Activated T-cell treated with anti-CD3 and anti-CD28 coated beads, Interleukin-2, amount 50 U/mL, for 48 hours (primary cell): ENCODE results near the gene TMEM161B.
"Not testable (repeated sequence)": the region's sequence is repeated elsewhere in the genome, so short reads cannot be mapped to it uniquely, and the experiment has no call there.

Experiments
- DNase-seq, 2 experiments: peaks; one replicate each; pipeline ENCODE4 v3.0.0-alpha.2; 2020

TMEM161B gene

DNA sequence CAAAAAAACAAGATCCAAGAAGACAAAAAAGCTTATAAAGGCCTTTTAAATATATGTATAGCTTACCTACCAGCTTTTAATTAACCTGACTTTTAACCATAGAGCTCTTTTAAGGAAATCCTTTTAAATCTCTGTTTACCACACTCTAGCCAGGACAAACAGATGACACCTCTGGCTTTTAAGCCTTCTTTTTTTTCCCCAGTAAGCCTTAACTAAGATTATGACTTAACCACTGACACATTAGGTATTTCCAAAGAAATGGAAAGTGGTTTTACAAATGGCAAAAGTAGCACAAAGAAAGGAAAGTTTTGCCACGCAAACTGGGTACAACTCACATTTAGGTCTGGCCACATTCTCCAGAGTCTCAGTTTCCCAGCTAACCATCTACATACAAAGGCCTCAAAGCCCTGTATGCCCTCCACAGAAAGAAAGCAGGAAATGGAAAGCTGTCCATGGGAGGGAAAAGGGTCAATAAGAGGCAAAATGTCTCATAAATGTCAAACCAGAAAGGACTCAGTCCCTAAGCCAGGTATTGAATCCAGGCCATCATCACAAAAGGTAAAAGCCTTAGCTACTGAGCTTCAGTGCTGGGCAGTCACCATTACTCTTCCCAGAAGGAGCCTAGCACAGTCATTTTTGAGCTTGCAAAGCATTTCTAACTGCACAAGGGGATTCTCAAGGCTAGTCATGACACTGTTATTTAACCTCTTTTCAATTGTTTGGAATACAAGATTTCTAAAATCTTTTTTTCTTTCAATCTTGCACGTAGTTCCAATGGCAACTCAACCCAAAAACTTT, 19.7 kb downstream of the TMEM161B start:
- DNase-seq: peak in 1 of 2 experiments; percentile 29

DNA sequence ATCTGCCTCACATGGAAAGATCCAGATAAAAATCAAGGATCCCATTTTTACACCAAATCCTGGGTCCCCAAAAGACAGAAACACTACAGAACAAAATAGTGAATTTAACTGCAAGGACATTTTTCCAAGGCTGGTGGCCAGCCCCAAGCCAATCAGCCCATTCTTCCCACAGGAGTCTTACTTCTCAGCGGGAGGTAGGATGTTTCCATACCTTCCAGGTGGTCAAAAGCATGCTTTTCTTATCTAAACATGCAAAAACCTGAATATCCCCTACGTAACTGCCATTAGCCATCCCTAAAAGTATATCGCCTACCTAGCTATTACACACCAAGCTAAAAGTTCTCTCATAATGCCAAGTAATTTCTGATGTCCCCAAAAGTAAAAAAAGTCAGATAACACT, 20.6 kb downstream of the TMEM161B start:
- no peak for DNase-seq

- no peak for DNase-seq
These were observed 22.8 kb downstream of the TMEM161B start for GRCh38 chr5:88245893-88246244.

- no peak for DNase-seq
These were observed 23.3 kb downstream of the TMEM161B start for GRCh38 chr5:88245241-88245892.

GRCh38 chr5:88244686-88245085, 24.0 kb downstream of the TMEM161B start:
- no peak for DNase-seq

- not testable (repeated sequence) for DNase-seq
These were observed 25.2 kb downstream of the TMEM161B start for GRCh38 chr5:88243493-88243892.

- DNase-seq: no peak
These were observed 29.9 kb downstream of the TMEM161B start for GRCh38 chr5:88238732-88239131.

DNA sequence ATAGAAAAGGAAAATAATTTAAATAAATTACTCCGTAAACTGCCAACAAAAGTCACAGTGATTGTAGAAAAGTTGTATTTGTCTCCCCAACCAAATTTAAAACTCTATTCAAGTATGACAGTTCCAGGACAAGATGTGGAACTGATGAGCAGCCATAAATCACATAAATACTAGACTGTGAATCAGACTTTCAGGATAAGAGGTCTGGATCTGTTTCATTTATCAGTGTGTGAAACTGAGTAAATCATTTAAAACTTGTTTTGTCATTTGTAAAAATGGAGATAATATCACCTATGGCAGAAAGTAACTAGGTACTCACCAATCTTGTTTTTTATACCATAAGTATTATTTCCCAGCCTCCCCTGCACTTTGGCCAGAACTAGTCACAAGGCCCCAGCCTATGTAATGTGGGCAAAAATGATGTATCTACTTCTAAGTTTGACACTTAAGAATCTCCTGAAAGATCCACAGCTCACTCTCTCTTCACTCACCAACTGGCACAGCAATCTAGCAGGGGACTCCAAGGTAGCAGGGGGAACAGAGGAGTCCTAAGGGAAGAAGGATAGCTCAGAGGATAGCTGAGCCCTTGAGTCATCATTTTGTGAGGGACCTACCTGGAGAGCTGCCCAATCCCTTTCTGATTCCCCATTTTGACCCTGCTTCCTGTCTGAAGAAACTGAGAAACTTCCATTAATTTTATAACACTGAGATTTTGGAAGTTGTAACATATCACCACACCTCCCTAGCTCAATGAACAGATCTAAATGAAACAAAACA, 31.6 kb downstream of the TMEM161B start:
- DNase-seq: no peak

- DNase-seq: no peak
These were observed 32.8 kb downstream of the TMEM161B start for GRCh38 chr5:88235828-88236227.

DNA sequence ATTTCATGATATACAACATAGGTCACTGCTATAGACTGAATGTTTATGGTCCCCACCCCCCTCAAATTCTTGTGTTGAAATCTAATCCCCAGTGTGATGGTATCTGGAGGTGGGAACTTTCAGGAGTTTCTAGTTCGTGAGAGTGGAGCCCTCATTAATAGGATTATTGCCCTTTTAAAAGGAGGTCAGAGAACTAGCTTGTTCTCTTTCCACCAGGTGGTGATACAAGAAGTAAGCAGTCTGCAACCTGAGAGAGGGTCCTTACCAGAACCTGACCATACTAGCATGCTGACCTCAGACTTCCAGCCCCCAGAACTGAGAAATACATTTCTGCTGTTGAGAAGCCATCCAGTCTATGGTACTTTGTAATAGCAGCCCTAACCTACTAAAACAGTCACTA, 33.3 kb downstream of the TMEM161B start:
- no peak for DNase-seq

- DNase-seq: no peak
These were observed 38.0 kb downstream of the TMEM161B start for GRCh38 chr5:88230546-88231066.

- no peak for DNase-seq
These were observed 41.7 kb downstream of the TMEM161B start for GRCh38 chr5:88226881-88227450.

GRCh38 chr5:88214655-88215054, 54.0 kb downstream of the TMEM161B start:
- DNase-seq: no peak

DNA sequence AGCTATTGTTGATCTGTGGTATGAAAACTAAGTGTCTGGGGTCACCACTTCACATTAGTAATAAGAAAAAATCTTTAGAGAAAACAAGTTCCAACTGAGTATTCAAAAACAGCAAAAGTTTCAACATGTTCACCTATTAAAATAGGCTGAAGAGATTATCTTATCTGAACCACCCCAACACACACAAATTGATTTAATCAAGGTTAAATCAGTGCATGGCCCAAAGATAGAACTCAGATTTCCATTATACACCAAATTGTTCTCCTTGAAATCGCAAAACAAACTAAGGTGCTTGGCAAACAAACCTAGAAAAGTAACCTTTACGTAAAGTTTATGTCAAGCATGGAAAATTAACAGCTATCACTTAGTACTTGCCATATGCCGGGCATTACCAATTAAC, 61.1 kb downstream of the TMEM161B start:
- no peak for DNase-seq

DNA sequence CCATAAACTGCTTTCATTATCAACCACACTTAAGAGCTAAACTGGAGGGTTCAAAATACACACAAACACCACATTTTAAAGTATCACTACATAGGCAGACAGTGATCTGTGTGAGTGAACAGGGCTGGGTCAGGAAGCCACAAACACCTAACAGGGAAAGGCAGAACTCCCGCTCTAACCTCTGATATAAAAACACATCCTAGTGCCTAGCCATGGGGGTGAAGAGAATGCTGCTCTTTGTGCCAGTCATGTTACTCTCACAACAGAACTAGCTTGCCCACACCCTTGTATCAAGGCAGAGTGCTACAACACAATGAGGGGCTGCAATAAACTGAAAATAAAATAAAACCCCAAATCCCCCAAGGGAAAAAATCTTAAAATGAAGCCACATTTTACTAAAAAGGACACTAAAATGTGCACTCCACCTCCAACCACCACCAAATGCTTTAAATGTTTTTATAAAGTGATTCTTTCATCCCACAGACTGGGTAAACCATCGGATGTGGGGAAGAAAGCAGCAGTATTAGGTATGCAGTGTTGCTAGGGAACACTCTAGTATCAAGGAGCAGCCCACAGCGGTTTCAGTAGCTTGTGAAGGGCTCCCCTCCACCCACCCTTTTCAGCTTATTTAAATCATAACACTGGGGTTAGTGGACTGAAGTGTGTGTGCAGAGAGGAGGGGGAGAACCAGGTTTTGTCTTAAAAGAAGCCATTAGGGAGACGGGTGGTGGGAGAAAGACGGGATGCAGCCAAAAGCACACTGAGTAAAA, 64.5 kb downstream of the TMEM161B start:
- DNase-seq: peak; percentile 34 to 39

GRCh38 chr5:88195636-88196035, 73.0 kb downstream of the TMEM161B start:
- no peak for DNase-seq

DNA sequence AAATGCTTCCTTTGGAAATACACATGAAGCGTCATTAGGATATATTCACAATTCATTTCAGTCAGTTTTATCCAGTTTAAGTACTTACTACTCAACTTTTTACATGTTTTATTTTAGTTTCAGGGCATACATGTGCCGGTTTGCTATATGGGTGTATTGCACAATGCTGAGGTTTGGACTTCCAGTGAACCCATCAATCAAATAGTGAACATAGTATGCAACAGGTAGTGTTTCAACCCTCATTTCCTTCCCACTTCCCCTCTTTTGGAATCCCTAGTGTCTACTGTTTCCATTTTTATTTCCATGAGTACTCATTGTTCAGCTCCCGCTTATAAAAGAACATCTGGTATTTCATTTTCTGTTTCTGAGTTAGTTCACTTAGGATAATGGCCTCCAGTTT, 74.7 kb downstream of the TMEM161B start:
- no peak for DNase-seq

- peak; percentile 38 to 41 for DNase-seq
These were observed 78.4 kb downstream of the TMEM161B start for GRCh38 chr5:88190106-88190834.

DNA sequence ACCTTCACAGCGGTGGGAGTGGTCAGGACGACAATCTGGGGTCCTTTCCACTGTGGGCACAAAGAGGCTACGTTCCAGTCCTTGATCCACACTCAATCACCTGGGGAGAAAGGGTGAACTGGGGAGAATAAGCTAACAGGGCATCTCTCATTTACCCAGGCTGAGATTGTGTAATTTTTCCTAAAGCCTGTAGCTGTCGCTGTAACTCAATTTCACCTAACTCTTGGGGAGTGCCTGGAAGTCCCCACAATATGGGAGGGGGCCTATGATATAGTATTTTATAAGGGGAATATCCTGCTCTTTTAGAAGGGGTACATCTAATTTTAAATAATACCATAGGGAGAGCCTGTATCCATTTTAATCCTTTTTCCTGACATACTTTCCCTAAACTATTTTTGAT, 79.2 kb downstream of the TMEM161B start:
- DNase-seq: not testable (repeated sequence)

GRCh38 chr5:88188458-88189132, 80.0 kb downstream of the TMEM161B start:
- no peak for DNase-seq

GRCh38 chr5:88183255-88183654, 85.4 kb downstream of the TMEM161B start:
- DNase-seq: no peak
